Activated CD8-positive, alpha-beta memory T cell treated with anti-CD3 and anti-CD28 coated beads, Interleukin-2, amount 50 U/mL, for 48 hours (primary cell): ENCODE results near the gene TTC23.

Source experiments
- DNase-seq: peaks from one replicate; pipeline ENCODE4 v3.0.0-alpha.2; 2020

Gene TTC23

GRCh38 chr15:99187936-99188335 is 61.4 kb downstream of the TTC23 start:
- no peak for DNase-seq

- no peak for DNase-seq
Measured at GRCh38 chr15:99185414-99186130, 63.8 kb downstream of the TTC23 start.

- no peak for DNase-seq
Measured at GRCh38 chr15:99182791-99183190, 66.6 kb downstream of the TTC23 start.

- DNase-seq: no peak
Measured at GRCh38 chr15:99181545-99181971, 67.8 kb downstream of the TTC23 start.

- no peak for DNase-seq
Measured at GRCh38 chr15:99180964-99181306, 68.4 kb downstream of the TTC23 start.

GRCh38 chr15:99180086-99180963 is 69.1 kb downstream of the TTC23 start:
- no peak for DNase-seq

- DNase-seq: no peak
Measured at GRCh38 chr15:99177679-99178078, 71.7 kb downstream of the TTC23 start.

- no peak for DNase-seq
Measured at GRCh38 chr15:99176757-99177156, 72.6 kb downstream of the TTC23 start.

GRCh38 chr15:99174567-99175395 is 74.6 kb downstream of the TTC23 start:
- DNase-seq: no peak

- no peak for DNase-seq
Measured at GRCh38 chr15:99172989-99173388, 76.4 kb downstream of the TTC23 start.

GRCh38 chr15:99172171-99172570 is 77.2 kb downstream of the TTC23 start:
- DNase-seq: no peak

- DNase-seq: no peak
Measured at GRCh38 chr15:99170476-99171065, 78.8 kb downstream of the TTC23 start.

- no peak for DNase-seq
Measured at GRCh38 chr15:99169769-99170311, 79.5 kb downstream of the TTC23 start.

- DNase-seq: no peak
Measured at GRCh38 chr15:99168601-99169580, 80.5 kb downstream of the TTC23 start.

- no peak for DNase-seq
Measured at GRCh38 chr15:99167640-99168039, 81.7 kb downstream of the TTC23 start.

- DNase-seq: no peak
Measured at GRCh38 chr15:99167201-99167600, 82.2 kb downstream of the TTC23 start.

- DNase-seq: no peak
Measured at GRCh38 chr15:99165956-99166689, 83.3 kb downstream of the TTC23 start.

- no peak for DNase-seq
Measured at GRCh38 chr15:99165020-99165790, 84.2 kb downstream of the TTC23 start.

- no peak for DNase-seq
Measured at GRCh38 chr15:99164119-99164518, 85.3 kb downstream of the TTC23 start.
